HG03378 (cell line): ENCODE data around the gene ZNF407.

Experiments used
- ATAC-seq: cut with Tn5 transposase; IDR thresholded peaks from one replicate; pipeline ENCODE4 v1.9.1; 2021; ENCODE audit warnings: mild to moderate bottlenecking, moderate library complexity; ENCODE audit not compliant: unreplicated experiment

ZNF407 gene

DNA sequence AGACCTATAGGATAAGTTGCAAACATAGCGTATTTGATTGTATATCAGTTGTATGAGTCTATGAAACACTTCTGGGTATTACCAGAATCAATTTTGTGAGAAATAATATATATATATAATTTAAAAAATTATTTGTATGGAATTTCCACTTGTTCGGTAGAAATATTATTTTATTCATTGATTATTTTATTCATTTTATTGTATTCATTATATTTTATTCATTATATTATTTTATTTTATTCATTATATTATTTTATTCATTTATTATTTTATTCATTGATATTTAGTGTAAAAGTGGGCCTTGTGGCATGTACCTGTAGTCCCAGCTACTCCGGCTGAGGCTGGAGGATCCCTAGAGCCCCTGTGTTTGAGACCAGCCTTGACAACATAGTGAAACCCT is 268.9 kb downstream of the ZNF407 start:
- ATAC-seq = no peak

DNA sequence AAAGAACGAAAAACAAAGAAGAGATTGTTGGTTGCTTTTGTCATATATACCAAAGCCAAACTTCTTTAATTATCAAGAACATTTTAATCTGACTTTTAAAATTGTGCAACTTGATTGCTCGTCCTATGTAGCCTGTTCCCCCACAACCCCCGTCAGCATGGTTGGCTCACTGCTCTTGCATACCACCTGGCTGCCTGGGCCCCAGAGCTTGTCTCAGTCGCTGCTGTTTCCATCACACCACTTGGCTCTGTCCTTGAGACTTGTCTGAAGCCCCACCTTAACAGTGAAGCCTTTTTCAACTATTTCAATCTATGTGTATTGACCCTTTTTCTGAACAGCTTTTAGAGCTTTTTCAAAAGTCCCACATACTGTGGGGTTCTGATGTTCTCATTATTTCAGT is 270.8 kb downstream of the ZNF407 start:
- ATAC-seq = no peak

DNA sequence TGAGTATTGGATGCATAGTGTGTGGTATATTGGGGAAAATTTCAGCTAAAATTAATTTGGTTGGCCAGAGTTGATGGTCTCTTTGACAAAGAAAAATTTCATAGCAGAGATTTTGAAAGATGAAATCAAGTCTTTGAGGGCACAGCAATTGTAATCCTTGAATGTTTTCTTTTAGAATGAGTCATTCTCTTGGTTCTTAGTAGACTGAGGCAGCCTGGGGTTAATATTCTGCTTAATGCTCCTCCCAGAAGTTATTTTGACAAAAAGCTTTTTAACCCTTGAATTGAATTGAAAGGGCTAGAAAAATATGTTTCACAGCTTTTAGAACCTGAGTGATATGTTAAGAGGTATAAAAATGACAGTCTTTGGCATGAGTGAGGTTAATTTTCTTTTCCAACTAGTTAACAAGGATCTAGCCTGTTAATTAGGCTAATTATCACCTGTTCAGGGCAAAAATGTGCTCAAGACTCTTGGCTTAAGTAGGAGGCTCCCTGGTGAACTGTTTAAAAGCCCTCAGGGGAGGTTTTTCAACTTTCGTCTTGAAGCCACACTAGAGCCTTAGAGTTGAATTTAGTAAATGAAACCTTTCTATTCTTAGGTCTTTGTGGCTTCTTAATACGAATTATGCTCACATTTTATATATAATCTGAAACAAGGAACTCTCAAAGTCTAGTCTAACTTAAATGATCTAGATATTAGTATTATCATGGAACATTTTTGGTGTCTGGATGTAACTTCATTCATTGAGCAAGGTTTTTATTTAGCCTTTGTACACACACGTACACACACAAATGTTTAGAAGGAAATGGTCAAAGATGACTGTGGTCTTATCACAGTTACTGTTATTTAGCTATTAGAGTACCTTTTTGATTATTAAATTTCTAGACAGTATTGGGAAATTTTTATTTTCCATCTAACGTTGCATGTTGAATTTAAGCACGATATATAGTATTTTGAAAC is 272.5 kb downstream of the ZNF407 start:
- ATAC-seq = peak; percentile 92

DNA sequence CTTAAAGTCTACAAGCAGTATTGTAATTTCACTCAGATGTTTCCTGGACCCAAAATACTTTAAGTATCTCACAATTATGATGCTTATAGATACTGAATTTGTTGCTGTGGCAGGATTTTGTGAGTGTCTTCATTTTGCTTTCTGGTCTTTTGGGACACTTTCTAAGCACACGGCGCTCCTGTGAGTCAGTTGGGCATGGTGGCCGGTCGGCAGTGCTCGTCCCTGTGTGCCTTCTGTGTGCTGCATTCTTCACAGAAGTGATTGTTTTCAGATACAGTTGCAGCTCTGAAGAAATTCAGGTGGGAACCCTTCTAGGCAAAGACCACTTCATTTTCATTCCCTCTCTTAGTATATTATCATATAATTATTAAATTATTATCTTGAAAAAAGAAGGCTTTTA is 273.3 kb downstream of the ZNF407 start:
- no peak for ATAC-seq

DNA sequence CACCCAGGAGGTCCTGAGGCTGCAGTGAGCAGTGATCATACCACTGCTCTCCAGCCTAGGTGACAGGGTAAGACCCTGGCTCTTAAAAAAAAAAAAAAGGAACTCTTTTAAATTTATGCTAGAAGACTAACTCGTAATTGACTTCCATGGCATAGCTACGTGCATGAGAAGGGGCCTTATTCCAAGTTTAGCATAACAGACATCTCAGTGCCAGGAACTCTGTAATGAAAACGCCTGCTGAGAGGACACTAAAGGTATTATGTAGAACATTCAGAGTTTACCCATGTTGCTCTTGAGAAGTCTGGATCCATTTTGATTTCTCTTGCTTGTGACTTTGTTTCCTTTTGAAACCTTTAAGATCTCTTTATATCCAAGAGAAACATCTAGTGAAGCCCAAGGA is 276.0 kb downstream of the ZNF407 start:
- ATAC-seq = no peak

DNA sequence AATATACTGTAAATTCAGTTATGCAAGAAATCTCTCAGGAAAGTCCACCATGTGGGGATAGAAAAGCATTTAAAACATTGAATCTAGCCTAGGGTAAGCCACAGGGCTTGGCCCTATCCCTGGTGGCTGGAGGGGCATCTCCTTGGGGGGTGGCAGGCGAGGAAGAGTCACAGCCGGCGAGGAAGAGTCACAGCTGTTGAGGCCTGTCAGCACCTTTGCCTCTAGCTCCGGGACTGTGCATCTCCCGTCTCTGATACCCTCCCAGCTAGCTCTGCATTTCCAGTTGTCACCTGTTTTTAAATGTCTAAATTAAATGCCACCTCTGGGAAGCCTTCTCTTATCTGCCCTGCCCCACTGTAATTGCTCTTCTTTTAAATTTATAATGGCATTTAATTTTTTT is 276.7 kb downstream of the ZNF407 start:
- ATAC-seq = no peak

DNA sequence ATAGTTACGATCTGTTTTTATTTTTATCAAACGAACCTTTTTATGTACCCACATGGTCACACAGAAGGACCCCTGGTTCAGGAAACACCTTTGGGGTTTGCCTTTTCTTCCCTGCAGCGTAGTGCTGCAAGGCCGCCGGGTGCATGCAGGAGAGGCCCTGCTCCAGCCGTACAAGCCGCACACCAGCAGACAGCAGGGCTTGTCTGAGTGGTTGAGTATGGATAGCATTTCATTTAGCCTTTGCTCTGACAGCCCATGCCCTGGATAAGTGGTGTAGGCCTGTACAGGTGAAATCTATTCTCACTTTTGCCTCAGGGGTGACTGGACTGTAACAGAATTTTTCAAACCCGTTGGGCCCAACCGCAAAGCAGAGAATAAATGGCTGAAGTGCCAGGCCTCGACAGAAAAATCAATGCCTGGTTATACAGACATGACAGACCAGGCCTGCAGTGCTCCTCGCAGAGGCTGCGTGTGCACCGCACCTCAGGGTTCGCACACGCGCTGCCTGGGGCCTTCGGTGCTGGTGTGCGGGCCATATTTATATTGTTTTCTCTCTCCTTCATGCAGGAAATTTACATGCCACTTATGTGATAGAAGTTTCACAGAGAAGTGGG is 279.1 kb downstream of the ZNF407 start:
- ATAC-seq = no peak

DNA sequence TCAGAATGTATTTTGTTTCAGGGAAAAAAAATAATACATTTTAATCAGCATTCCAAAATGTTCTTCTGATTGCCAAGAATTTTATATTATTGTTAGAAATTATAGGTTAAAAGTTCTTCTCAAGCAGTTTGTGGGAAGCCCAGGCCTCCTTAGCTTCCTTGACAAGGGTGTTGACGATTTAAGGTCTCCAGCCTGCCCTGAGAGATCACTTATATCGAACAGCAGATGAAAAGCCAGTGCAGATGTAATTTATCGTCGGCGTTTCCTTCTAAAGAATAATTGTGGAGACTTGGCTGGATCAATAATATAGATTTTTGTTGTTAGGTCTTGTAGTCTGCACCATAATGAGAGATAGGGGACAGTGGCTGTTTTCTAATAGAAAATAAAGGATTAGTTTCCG is 280.6 kb downstream of the ZNF407 start:
- no peak for ATAC-seq

DNA sequence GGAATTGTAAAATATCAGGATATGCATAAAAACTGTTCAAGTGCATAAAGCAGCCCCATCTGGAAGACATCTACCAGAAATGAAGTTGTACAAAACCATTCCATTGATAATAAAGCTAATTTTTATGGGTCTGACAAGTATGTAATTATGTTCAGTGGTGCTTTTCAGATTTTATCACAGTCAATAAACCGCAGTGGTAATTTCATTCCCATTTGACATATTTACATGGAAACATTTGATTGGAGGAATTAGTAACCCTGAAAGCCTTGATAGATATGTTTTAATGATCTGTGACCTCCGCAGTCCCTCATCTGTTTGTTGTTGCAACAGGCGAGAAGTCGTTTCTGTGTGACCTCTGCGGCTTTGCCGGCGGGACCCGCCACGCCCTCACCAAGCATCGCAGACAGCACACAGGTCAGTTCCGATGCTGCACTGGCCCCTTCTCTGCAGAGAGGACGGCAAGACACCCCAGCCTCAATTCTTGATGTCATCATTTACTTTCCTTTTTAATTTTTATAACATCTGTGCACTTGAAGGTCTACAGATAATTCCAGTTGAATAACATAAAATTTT is 283.1 kb downstream of the ZNF407 start:
- ATAC-seq = no peak

DNA sequence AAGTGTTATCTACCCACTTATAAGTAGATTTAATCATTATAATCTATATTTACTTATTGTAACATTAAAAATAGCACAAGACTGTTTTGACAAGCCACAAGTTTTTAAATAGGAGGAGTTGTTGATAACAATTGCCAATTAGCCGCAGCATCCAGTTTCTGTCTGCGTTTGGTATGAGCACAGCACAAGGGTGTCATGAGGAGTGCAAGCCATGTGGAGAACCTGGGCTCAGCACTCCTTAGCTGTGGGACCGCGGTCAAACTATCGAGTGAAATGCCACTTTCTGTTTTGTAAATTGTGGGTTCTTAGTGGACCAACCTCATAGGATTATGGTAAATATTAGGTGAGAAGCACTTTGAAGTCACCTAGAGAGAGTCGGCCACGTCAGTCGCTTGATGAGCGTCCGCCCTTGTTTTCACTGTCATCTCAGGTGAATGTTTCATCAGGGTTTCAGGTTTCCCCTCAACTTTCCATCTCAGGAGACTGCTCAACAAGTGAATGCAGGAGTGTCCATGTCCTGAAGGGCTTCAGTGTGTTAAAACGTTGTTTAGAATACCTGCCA is 294.5 kb downstream of the ZNF407 start:
- ATAC-seq = no peak

DNA sequence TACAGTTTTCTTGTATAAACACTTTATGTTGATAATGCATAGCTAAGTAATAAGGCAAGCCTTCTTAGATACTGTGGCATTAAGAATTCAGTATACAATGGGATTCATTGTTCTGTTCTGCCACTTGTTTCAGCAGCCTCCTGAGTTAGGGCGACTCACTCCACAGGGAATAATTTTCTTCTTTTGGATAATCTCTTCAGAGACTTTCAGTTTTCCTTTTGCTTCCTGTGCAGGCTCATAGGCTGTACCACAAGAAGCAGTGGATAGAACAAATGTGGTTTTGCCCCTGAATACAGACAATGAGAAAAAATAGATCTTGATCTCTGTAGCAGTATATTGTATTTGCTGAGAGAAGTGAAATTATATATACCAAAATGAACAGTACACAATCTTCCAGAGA is 298.0 kb downstream of the ZNF407 start:
- no peak for ATAC-seq

DNA sequence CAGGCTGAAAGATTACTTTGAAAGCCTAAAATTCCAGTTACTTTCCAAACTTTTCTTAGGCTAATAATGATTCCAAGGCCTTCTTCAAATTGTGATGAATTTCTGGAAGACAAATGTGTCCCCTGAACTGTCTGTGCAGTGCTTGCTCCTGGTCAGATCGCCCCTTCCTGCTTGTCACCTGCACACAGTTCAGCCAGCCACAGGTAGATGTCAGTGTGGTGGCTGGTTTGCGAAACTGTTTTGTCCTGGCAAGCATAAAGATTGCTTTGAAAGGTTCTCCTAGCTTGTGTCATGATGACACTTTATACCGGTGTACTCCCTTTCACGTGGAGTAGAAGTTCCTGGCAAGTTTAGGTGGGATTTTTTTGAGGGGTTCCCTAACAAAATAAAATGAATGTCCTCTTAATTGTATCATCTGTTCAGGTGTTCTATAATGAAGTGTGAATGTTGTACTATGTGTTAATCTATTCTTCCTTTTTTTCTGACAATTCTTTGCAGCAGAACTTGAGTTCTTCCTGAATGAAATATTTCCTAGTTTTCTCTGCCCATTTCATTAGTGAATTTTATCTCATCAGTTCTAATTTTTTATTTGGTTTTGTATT is 298.8 kb downstream of the ZNF407 start:
- peak; percentile 71 for ATAC-seq

DNA sequence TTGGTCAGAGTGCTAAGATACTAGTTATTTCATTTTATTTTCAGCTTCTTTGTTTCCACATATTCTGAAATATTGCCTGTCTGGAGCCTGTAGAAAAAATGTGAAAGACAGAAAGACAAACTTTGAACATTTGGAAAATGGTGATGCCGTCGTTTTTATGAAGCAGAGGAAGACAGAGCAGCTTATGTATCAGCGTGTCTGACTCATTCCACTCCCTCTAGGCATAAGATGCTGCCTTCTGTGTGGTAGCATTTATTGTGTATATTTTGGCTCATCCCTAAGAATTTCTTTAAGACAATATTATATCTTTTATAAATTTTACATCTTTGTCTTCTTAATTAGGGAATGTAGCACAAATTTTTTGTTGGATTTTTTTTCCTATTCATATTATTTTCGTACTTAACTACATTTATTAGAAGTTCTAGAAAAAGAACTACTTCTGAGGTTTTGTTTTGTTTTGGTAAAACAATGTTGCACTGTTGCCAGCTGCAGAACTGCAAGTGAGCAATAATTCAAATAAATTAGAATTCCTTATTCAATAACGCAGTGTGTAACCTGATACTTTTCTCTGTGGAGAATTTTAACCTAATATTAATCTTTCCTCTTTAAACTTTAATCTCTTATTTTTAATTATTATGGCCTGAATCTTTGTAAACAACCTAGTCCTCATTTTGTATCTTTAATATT is 300.4 kb downstream of the ZNF407 start:
- ATAC-seq = no peak

DNA sequence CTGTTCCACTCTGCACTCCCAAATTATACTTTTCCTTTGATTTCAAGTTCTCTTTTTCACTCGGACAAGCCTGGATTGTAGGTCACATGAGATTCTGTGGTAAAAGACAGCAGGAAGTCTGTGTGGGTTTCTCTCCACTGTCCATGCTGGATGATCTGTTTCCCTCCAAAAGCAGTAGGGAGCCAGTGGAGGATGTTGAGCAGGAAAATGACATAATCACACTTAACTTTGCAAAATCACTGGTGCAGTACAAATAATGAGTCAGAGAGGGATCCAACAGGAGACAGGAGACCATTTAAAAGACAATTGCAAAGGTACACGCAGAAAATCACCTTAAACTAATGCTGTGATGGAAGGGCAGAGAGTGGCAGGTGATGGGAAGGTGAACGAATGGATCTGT is 301.3 kb downstream of the ZNF407 start:
- no peak for ATAC-seq

DNA sequence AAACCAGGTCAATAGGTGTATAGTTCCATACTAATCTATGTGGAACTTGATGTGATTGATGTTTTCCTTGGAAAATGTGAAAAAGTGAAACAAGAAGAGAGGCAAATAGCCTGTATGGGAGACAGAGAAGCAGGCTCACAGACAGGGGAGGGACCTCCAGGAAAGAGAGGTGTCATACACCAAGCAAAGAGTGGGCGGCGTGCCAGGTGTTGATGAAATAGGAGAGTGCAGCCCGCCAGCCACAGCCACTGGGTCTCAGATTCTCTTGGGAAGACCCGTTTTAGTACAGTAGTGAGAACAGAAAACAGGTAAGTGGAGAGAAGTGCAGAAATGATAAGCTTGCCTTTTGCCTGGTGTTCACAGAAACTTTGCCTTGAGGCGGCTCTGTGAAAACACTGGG is 301.9 kb downstream of the ZNF407 start:
- no peak for ATAC-seq

DNA sequence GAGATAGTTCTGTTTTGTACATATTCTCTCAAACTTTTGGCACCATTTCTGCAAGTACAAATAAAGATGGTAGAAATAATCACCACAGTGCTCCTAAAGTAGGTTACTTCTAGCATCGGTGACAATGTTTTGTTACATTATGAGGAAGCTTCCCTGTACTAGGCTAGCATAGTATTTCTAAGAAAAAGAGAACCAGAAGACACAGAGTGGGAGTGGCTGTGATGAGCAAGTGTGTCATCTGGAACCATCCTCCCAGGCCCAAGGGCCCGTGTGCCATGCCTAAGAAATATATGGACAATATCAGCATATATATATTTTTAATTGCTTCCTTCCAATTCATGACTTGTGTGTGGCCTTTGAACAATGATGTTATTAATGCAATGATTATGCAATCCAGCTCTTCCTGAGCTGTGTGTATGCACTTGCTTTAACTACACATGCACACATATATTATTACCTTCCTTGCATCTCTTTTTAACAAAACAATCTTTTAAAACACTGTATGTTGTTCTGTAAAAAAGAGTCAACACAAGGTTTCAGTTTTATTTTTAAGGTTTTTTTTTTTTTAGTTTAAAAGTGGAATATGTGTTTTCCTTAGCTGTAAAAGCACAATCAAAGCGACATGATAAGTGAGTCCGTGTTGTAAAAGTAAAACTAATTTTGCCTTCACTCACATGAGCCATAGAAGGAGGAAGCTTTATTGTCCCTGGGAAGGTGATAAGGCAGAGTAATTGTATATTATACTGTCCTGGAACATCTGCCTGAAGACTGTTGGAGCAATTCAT is 303.9 kb downstream of the ZNF407 start:
- ATAC-seq = no peak

DNA sequence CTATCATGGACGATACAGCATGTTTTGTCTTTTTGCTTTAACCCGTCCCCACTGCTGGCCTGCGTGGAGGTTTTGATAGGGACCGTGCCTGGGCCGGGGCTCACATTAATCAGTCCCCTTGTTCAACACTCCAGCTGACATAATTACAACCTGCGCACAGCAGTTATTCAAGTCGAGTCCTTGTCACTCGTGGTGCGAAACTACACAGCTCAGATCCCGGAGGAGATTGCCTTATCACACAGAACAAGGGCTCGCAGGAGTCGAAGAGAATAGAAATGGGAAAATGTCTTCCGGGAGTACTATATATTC is 304.4 kb downstream of the ZNF407 start:
- no peak for ATAC-seq

DNA sequence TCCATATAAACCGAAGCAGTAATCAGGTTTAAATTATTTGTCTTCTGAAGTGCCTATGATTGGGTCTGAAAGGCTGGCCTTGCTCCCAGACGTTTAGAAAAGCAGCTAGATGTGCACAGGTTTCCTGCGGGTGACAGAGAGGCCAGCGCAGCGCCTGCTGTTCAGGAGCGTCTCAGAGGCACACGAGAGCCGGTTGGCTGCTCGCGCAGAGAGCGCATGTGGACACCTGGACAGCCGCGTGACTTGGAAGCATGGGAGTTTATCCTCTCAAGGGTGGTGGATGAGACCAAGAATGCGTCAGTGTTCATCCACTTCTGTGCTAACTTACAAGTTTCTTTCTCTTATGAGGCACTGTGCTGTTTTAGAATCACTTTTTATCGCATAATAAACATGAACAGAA is 307.6 kb downstream of the ZNF407 start:
- no peak for ATAC-seq

DNA sequence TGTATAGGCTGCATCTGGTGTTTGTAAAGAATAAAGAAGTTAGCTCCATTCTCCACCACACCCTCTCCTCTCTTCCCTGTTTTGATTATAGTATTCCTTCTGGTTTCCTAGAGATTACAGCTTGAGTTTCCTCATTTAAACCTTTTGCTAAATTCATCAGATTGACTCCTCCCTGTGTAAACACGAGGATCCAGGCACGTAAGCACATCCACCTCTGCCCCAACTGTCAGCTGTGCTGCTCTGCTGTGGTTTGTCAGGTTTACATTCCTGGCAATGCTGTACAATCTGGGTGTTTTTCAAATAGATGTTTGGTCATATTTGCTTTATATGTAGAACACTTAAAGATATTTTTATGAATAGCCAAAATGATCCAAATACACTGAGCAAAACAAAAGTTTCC is 308.5 kb downstream of the ZNF407 start:
- no peak for ATAC-seq

DNA sequence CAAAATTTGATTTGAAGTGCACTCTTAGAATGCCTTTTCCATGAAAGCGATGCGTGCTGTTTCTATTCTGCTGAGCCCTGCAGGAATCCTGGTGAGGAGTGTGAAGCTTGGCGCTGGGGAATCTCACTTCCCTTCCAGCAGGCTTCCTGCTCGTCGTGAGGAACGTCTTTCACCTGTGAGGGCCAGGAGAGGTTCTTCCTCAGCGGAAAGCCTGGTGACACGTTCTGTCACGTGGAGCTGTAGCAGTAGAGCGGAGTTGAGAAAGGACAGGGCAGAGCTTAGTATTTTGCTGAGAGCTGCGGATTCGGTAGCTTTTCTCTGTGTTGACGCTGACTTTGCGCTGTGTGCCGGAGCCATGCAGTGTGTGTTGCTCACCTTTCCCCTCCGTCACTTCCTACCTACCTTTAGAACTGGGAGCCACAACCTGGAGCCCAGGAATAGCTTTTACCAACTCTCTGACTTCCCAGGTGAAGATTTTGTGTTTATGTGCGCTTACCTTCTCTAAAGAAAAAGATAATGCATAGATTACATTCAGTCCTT is 316.5 kb downstream of the ZNF407 start:
- ATAC-seq = no peak
